CD4-positive, alpha-beta T cell treated with Interleukin-1 beta for 1 hour (primary cell): Measurements from ENCODE around the gene CHMP6.

ENCODE experiments used
- DNase-seq, 2 donors: peaks; one replicate each; pipeline ENCODE4 v3.0.0-alpha.2; 2020 to 2022

The CHMP6 gene

GRCh38 chr17:81046132-81046769 is 54.6 kb downstream of the CHMP6 start:
- DNase-seq, result no peak

GRCh38 chr17:81046770-81047359 is 55.2 kb downstream of the CHMP6 start:
- no peak for DNase-seq

GRCh38 chr17:81048827-81049371 is 57.3 kb downstream of the CHMP6 start:
- DNase-seq, result no peak

- DNase-seq, result no peak
Measured at GRCh38 chr17:81049372-81049911, 57.8 kb downstream of the CHMP6 start.
